ENCODE results near the gene SLC34A3. TPM values are rescaled to one million over a fixed set of nuclear protein-coding genes. Genes with fewer than 3 reads are reported as not detected.

Gene SLC34A3
- total RNA-seq, 3 donors from 2014 or later: not detected

DNA sequence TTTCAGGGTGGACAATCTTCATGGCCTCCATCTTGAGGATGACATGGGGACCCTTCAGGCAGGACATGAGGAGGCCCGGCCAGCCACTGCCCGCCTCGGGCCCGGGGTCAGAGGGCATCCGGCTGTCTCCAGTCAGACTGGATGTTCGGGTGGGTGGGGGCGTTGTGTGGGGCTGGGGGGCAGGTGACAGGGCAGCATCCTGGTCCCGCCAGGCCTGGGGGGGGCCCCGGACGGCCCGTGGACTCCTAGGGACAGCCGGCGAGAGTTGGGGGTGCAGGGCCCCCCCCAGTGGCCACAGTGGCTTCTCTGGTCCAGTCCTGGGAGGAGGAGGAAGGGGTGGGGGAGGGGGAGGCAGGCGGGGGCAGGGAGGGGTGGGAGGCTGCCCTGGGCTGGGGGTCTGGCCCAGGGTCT lies 9.6 kb upstream of the SLC34A3 start:
- DNase-seq (peak in 1 of 3 donors; percentile 20), ATAC-seq (no peak)
- H3K36me3 ChIP-seq (ENCODE audit: low read depth): no peaks in the 10 kb centered on the region
- H3K9me3 ChIP-seq: no peaks in the 10 kb centered on the region
- H3K4me1 ChIP-seq (ENCODE audit: low read depth): peaks cover 29% of the 10 kb centered on the region
- intact Hi-C loops (cut with DNase I, micrococcal nuclease): no loop called here
- H3K4me3 ChIP-seq: no peak overlapping the region
- no peak for TF ChIP-seq CTCF (IDR thresholded peaks at IDR 0.05)

DNA sequence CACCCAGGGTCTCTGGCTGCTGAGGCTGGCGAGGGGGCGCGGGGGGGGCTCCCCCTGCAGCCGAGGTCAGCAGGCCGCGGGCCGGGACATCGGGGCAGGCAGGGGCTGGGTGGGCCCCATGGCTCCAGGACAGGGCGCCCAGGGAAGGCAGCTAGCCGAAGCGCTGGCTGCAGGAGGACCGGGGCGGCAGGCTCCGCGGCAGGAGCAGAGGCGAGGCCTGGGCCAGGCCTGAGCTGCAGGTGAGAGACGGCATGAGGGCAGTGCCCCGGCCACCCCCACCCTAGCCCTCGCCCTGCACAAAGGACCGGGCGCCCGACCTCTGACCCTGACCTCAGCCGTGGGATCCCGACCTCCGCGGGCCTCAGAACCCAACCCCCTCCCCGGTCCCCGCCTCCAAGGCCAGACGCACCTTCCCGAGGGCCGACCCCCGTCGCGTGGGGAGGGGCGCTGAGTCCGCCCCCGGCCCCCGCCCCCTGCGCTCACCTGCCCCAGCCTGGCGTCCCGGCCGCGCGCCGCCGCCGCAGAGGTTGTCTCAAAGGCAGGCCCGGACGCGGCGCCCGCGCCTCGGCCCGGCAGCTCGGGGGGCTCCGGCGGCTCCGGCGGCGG lies 9.1 kb upstream of the SLC34A3 start:
- Histone ChIP-seq H3K4me3 (no peak overlapping the region), H3K4me1 (ENCODE audit: low read depth) (peaks cover 29% of the 10 kb centered on the region), H3K36me3 (ENCODE audit: low read depth) (no peaks in the 10 kb centered on the region), H3K9me3 (no peaks in the 10 kb centered on the region)
- intact Hi-C loops (cut with DNase I, micrococcal nuclease): no loop called here
- ATAC-seq: no peak
- peak in 2 of 3 donors; percentile 35 to 68 for DNase-seq
- TF ChIP-seq CTCF (IDR thresholded peaks at IDR 0.05): no peak

- H3K4me1 ChIP-seq (ENCODE audit: low read depth): peaks cover 37% of the 10 kb centered on the region
- DNase-seq (peak in 2 of 3 donors; percentile 38 to 74), ATAC-seq (peak; percentile 19)
- TF ChIP-seq CTCF (IDR thresholded peaks at IDR 0.05): no peak
- peak within 1 kb of the TSS; percentile 42 for H3K4me3 ChIP-seq
- H3K36me3 ChIP-seq (ENCODE audit: low read depth): no peaks in the 10 kb centered on the region
- no peaks in the 10 kb centered on the region for H3K9me3 ChIP-seq
- intact Hi-C loops (cut with DNase I, micrococcal nuclease): no loop called here
Observed at GRCh38 chr9:137222190-137223077, 8.3 kb upstream of the SLC34A3 start, which contains the start of gene RNF208. RNF208 (minus strand) TSS chr9:137222240; CDS start chr9:137221212, 1,028 bp downstream.

DNA sequence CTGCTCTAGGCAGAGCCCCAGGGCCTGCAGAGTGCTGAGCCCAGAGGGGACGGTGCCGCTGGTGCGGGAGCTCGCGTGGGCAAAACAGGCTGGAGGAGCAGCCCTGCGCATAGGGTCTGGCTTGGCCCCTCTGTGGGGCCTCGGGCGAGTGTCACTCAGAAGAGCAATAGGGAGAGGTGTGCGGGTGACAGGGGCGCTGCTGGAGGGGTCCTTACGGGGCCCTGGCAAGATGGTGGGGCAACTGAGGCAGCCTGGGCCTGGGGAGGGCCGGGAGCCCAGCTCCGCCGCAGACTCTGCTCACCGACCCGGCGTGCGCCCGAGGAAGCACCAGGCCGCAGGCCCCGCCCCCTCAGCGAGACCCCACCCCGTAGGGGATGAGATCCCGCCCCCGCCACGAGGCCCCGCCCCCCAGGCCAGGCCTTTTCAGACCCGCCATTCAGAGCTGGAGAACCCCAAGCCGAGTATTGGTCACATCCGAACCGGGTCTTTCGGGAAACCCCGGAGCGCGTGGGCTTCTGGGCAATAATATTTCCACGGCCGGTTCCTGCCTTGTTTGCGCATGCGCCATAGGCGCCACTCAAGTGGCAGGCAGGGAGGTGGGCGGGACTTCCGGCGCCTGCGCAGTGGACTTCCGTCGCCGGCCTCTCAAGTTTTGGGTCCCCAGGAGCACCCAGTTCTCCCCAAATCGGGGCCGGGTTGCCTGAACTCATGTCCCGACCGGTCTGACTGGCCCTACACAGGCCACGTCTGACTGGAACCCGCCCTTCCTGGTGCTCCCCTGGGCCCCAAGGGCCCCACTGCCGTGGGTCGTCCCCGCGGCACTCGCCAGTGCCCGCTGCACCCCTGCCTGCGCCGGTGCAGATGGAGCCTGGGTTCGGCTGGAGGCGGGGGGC lies 7.4 kb upstream of the SLC34A3 start:
- peak; percentile 85 for ATAC-seq
- Histone ChIP-seq H3K4me1 (ENCODE audit: low read depth) (peaks cover 39% of the 10 kb centered on the region), H3K4me3 (peak overlapping the region; percentile 42), H3K9me3 (no peaks in the 10 kb centered on the region), H3K36me3 (ENCODE audit: low read depth) (no peaks in the 10 kb centered on the region)
- TF ChIP-seq CTCF (IDR thresholded peaks at IDR 0.05): no peak
- intact Hi-C loops (cut with DNase I, micrococcal nuclease): no loop called here
- DNase-seq: peak; percentile 97 to 98 (median 97)
